ENCODE results near the gene SUFU. TPM values are rescaled to one million over a fixed set of nuclear protein-coding genes. Genes with fewer than 3 reads are reported as not detected.

SUFU gene
- total RNA-seq, 1 donor from 2014 or later: 13.5 TPM

DNA sequence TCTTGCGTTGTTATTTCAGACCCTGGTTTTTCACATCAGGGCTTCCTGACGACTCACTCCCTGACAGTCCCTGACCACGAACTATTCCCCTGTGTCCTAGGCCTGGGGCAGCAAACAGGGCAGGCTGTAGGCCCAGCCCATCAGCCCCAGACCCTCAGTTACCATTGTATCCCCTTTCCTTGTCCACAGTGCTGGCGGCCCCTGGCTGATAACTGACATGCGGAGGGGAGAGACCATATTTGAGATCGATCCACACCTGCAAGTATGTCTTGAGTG, 90.0 kb downstream of the SUFU start:
- TF ChIP-seq, protein P1, sequence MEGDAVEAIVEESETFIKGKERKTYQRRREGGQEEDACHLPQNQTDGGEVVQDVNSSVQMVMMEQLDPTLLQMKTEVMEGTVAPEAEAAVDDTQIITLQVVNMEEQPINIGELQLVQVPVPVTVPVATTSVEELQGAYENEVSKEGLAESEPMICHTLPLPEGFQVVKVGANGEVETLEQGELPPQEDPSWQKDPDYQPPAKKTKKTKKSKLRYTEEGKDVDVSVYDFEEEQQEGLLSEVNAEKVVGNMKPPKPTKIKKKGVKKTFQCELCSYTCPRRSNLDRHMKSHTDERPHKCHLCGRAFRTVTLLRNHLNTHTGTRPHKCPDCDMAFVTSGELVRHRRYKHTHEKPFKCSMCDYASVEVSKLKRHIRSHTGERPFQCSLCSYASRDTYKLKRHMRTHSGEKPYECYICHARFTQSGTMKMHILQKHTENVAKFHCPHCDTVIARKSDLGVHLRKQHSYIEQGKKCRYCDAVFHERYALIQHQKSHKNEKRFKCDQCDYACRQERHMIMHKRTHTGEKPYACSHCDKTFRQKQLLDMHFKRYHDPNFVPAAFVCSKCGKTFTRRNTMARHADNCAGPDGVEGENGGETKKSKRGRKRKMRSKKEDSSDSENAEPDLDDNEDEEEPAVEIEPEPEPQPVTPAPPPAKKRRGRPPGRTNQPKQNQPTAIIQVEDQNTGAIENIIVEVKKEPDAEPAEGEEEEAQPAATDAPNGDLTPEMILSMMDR (IDR thresholded peaks at IDR 0.05): no peak
- Histone ChIP-seq H3K4me3 (no peak overlapping the region), H3K9me3 (no peaks in the 10 kb centered on the region), H3K4me1 (peaks cover 19% of the 10 kb centered on the region), H3K36me3 (peaks cover 30% of the 10 kb centered on the region), H3K27me3 (no peaks in the 10 kb centered on the region), H3K27ac (no peak overlapping the region)
- no peak for DNase-seq
- ATAC-seq: no peak
- intact Hi-C loops (cut with DNase I): no loop called here

DNA sequence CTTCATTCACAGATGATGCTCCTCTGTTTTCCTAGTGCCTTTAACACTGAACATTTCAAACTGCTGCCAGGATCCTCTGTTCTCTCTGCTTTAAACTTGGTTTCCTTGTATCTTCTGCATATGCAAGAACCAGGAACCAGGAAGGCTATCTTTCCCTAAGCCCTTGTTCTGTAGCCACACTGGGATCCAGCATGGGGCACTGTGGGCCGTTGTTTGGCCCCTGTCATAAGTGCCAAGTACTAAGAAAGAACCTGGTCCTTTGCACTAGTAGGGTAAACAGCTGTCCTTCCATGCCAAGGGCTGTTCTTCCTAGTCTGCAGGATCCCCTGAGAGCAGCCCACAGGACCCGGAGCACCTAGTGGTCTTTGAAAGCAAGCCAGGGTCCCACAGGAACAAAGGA, 91.5 kb downstream of the SUFU start:
- H3K4me3 ChIP-seq: no peak overlapping the region
- H3K36me3 ChIP-seq: peaks cover 37% of the 10 kb centered on the region
- no peak overlapping the region for H3K27ac ChIP-seq
- TF ChIP-seq, protein P1 (IDR thresholded peaks at IDR 0.05): no peak
- no peak for ATAC-seq
- peaks cover 31% of the 10 kb centered on the region for H3K4me1 ChIP-seq
- no peaks in the 10 kb centered on the region for H3K9me3 ChIP-seq
- intact Hi-C loops (cut with DNase I): no loop called here
- no peak for DNase-seq
- no peaks in the 10 kb centered on the region for H3K27me3 ChIP-seq

DNA sequence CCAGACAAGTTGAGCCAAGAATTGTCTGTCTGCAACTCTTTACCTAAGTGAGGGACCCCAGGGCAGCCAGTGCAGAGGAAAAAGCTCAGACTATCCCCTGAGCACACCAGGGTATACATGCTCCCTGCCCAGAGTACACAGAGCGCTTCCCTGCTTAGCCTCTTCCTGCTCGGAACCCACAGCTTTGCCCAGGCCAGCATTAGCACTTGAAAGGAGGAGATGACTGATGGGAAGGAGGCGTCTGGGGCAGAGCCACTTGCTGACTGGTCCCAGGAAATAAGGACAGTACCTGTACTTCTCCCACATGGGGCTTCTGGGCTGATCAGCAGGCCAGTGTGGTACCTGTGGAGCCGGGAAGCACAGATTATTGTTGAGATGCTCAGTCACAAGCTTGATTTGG, 92.1 kb downstream of the SUFU start:
- TF ChIP-seq, protein P1 (IDR thresholded peaks at IDR 0.05): no peak
- intact Hi-C loops (cut with DNase I): no loop called here
- Histone ChIP-seq H3K4me3 (no peak overlapping the region), H3K27ac (no peak overlapping the region), H3K9me3 (no peaks in the 10 kb centered on the region), H3K36me3 (peaks cover 37% of the 10 kb centered on the region), H3K4me1 (peaks cover 36% of the 10 kb centered on the region), H3K27me3 (no peaks in the 10 kb centered on the region)
- DNase-seq: no peak
- ATAC-seq: no peak

DNA sequence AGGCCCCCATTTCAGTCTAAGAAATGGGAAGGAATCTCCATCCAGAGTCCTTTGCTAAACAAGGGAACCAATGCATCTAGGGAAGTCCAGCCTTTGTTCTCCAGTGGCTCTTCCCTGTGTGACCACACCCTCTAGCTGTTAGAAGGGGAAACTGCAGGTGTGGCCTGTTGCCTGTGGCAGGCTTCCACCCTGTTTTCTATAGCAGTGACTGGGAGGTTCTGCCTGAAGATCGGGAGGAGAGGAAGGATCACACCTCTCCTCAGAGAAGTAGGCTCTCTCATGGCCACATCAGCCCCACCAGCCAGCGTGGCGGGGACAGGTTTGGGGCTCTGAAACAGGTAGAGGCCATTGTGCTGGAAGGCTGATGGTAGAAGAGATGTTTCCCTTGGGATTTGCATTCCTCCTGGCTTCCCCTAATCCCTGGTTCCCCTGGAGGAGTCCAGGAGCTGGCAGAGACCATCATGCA, 92.8 kb downstream of the SUFU start:
- intact Hi-C loops (cut with DNase I): no loop called here
- peak overlapping the region; percentile 61 for H3K27ac ChIP-seq
- TF ChIP-seq, protein P1 (IDR thresholded peaks at IDR 0.05): peak; percentile 69
- DNase-seq (no peak), ATAC-seq (peak; percentile 81)
- H3K36me3 ChIP-seq: peaks cover 37% of the 10 kb centered on the region
- peaks cover 42% of the 10 kb centered on the region for H3K4me1 ChIP-seq
- no peaks in the 10 kb centered on the region for H3K27me3 ChIP-seq
- no peaks in the 10 kb centered on the region for H3K9me3 ChIP-seq
- no peak overlapping the region for H3K4me3 ChIP-seq

DNA sequence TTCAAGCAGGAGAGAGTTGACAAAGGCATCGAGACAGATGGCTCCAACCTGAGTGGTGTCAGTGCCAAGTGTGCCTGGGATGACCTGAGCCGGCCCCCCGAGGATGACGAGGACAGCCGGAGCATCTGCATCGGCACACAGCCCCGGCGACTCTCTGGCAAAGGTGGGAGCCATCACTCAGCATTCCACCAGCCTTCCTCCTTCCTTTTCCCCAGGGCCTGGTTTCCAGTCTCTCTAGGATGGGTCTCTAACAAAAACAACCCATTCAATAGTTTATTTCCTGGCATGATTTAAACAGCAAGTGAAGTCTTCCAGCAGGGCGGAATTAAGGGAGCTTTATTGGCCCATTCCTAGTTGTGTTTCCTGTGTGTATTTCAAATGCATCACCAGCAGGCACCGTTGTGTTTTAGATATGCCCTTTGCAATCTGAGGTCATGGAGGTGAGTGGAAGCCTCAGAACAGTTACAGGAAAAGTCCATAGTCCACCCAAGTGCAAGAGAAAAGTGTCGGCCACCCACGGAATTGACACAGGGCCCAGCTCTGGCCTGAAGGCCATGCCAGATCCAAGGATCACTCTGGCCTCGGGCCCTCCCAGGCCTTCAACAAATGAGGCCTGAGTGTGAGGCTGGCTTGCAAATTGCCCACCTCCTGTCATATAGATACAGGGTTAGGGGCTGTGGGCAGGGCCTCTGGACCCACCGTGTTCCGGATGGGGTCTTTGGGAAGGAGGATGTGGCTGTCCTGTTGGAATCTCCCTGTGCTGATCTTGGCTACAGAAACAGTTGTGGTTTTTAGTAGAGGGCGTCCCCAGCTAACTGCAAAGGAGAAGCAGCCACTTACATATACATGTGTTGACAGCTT, 93.6 kb downstream of the SUFU start:
- peak overlapping the region; percentile 61 for H3K27ac ChIP-seq
- no peak overlapping the region for H3K4me3 ChIP-seq
- H3K27me3 ChIP-seq: no peaks in the 10 kb centered on the region
- intact Hi-C loops (cut with DNase I): no loop called here
- TF ChIP-seq, protein P1 (IDR thresholded peaks at IDR 0.05): no peak
- DNase-seq (no peak), ATAC-seq (no peak)
- H3K9me3 ChIP-seq: no peaks in the 10 kb centered on the region
- peaks cover 49% of the 10 kb centered on the region for H3K4me1 ChIP-seq
- H3K36me3 ChIP-seq: peaks cover 37% of the 10 kb centered on the region
